ENCODE measurements around the gene ATXN1.
"Not testable (repeated sequence)": the region's sequence is repeated elsewhere in the genome, so short reads cannot be mapped to it uniquely, and the experiment has no call there.

Gene ATXN1

GRCh38 chr6:16634855-16635254, 126.4 kb downstream of the ATXN1 start:
- no peak for DNase-seq

- DNase-seq = no peak
Measured at GRCh38 chr6:16633961-16634360, 127.3 kb downstream of the ATXN1 start.

GRCh38 chr6:16633465-16633864, 127.8 kb downstream of the ATXN1 start:
- DNase-seq = no peak

- DNase-seq = no peak
Measured at GRCh38 chr6:16632101-16632500, 129.2 kb downstream of the ATXN1 start.

- no peak for DNase-seq
Measured at GRCh38 chr6:16630026-16630643, 131.1 kb downstream of the ATXN1 start.

- not testable (repeated sequence) for DNase-seq
Measured at GRCh38 chr6:16628580-16628979, 132.7 kb downstream of the ATXN1 start.

GRCh38 chr6:16626650-16627049, 134.6 kb downstream of the ATXN1 start:
- no peak for DNase-seq

GRCh38 chr6:16625291-16626265, 135.7 kb downstream of the ATXN1 start:
- DNase-seq = no peak

- no peak for DNase-seq
Measured at GRCh38 chr6:16624636-16625290, 136.5 kb downstream of the ATXN1 start.

- DNase-seq = no peak
Measured at GRCh38 chr6:16623731-16624130, 137.5 kb downstream of the ATXN1 start.

- DNase-seq = no peak
Measured at GRCh38 chr6:16623029-16623653, 138.1 kb downstream of the ATXN1 start.

GRCh38 chr6:16622193-16622592, 139.1 kb downstream of the ATXN1 start:
- DNase-seq = no peak

- DNase-seq = no peak
Measured at GRCh38 chr6:16621002-16621401, 140.3 kb downstream of the ATXN1 start.

- no peak for DNase-seq
Measured at GRCh38 chr6:16619777-16620176, 141.5 kb downstream of the ATXN1 start.

GRCh38 chr6:16618962-16619361, 142.3 kb downstream of the ATXN1 start:
- no peak for DNase-seq

- not testable (repeated sequence) for DNase-seq
Measured at GRCh38 chr6:16615215-16615614, 146.0 kb downstream of the ATXN1 start.

- DNase-seq = not testable (repeated sequence)
Measured at GRCh38 chr6:16614143-16614542, 147.1 kb downstream of the ATXN1 start.

GRCh38 chr6:16613504-16613903, 147.8 kb downstream of the ATXN1 start:
- DNase-seq = not testable (repeated sequence)

- DNase-seq = no peak
Measured at GRCh38 chr6:16608444-16608843, 152.8 kb downstream of the ATXN1 start.

GRCh38 chr6:16602035-16602434, 159.2 kb downstream of the ATXN1 start:
- DNase-seq = no peak

GRCh38 chr6:16600701-16601100, 160.6 kb downstream of the ATXN1 start:
- no peak for DNase-seq

- no peak for DNase-seq
Measured at GRCh38 chr6:16600026-16600425, 161.2 kb downstream of the ATXN1 start.

Measured in SHP77 treated with DMSO at 0.1 percent for 48 hours (cell line).